ENCODE results near the gene MLLT10.

Gene MLLT10

DNA sequence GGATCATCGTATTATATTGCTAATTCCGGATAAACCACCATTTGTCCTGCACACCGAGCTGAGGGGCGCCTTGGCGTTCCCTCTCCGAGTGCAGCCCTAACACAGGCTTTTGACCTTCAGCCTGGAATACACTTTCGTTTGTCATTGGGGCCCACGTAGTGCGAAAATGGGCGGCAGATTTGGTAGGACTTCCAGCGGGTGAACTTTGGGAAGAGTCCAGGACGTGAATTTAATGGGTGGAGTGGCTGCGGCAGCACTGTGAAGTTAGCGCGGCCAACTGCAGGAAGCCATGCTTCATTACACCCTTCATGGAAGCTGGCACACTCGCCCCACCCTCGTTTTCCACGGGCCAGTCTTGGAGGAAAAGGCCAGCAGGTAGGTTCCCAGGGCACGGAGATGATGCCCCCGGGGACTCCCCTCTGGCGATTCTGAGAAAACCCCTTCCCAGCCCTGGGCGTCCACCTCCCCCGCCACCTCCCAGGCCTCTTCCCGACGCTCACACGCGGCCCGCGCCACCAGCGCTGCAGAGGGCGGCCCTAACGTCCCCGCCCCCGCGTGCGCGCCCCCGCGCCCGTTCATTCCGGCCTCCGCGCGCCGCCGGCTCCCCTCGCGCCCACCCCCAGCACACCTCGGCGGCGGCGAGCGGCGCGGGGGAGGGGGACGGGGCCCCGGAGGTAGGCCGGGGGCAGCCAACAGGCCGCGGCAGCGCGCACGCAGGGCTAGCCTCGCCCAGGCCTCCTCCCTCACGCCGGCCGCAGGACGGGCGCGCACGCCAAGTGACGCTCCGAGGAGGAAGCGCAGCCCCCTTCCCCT, at the start of gene MLLT10:
TSS of gene MLLT10 (plus strand) at position 766 of the 813 bp plus-strand sequence. CDS start 413 bp downstream, outside the sequence.
- peak within 1 kb of the TSS; percentile 93 for H3K27ac Mint-ChIP-seq
- DNase-seq (ENCODE audit: low spot score in 2 of 2) (peak; percentile 83 to 90), ATAC-seq (ENCODE audit: low read depth) (peak; percentile 85)
- no peaks in the 10 kb centered on the region for H3K27me3 Mint-ChIP-seq
- no peaks in the 10 kb centered on the region for H3K9me3 Mint-ChIP-seq
- peak within 1 kb of the TSS; percentile 90 for H3K4me3 Mint-ChIP-seq
- H3K4me1 Mint-ChIP-seq, result peaks cover 13% of the 10 kb centered on the region
- H3K36me3 Mint-ChIP-seq, result peaks cover 2% of the 10 kb centered on the region

DNA sequence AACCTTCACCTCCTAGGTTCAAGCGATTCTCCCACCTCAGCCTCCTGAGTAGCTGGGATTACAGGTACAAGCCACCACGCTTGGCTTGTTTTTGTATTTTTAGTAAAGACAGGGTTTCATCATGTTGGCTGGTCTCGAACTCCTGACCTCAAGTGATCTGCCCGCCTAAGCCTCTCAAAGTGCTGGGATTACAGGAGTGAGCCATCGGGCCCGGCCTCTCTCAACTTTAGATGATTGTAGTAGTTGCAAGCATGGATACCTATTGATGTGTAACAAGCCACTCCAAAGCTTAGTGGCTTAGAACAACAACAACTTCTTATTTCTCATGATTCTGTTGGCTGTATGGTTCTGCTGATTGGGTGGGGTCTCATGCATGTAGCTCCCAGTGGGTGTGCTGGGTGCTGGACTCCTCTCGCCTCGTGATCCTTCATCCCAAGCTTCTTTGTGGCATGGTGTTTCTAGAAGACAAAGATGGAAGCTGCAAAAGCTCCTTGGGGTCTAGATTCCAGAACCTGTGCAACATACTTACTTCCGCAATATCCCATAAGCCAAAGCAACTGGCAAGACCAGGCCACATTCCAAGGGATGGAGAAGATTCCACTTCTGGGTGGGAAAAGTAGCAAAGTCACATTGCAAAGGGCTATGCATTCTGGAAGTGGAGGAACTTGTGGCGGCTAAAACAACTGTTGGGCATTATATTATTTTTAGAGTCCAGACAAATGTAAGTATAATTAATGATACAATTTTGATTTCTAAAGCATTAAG, 46.4 kb upstream of the MLLT10 start:
- Mint-ChIP-seq H3K9me3 (no peaks in the 10 kb centered on the region), H3K36me3 (no peaks in the 10 kb centered on the region), H3K4me3 (no peak overlapping the region), H3K27me3 (peaks cover 5% of the 10 kb centered on the region), H3K4me1 (no peaks in the 10 kb centered on the region), H3K27ac (no peak overlapping the region)
- ATAC-seq (ENCODE audit: low read depth) (no peak), DNase-seq (ENCODE audit: low spot score in 2 of 2) (no peak)

DNA sequence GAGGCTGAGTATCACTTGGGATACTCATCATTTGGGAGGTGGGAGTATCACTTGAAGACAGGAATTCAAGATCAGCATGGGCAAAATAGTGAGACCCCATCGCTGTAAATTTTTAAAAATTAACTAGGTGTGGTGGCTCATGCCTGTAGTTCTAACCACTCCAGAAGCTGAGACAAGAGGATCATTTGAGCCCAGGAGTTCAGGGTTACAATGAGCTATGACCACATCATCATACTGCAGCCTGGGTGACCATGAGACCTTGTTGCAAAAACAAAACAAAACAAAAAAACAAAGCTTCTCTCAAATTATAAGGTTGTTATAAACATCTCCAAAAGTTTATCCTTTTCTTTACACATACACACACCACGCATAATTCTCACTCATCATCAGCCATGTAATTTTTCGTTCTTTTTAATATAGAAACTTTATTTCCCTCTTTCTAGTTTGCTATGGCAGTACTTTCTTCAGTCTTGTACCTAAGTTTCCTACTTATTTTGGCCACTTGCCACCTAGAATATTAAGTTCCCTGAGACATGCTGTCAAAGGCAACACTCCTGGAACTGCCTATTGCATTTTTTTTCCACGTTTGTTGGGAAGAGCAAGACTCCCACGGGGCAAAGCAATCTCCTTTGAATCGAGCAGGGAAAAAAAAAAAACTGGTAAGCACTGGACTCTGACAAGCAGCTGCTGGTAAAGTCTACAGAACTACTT, 45.6 kb upstream of the MLLT10 start:
- no peaks in the 10 kb centered on the region for H3K4me1 Mint-ChIP-seq
- H3K9me3 Mint-ChIP-seq, result no peaks in the 10 kb centered on the region
- H3K36me3 Mint-ChIP-seq, result no peaks in the 10 kb centered on the region
- H3K27ac Mint-ChIP-seq, result no peak overlapping the region
- no peak for ATAC-seq (ENCODE audit: low read depth)
- H3K4me3 Mint-ChIP-seq, result no peak overlapping the region
- H3K27me3 Mint-ChIP-seq, result peaks cover 5% of the 10 kb centered on the region
- DNase-seq (ENCODE audit: low spot score in 2 of 2), result no peak

DNA sequence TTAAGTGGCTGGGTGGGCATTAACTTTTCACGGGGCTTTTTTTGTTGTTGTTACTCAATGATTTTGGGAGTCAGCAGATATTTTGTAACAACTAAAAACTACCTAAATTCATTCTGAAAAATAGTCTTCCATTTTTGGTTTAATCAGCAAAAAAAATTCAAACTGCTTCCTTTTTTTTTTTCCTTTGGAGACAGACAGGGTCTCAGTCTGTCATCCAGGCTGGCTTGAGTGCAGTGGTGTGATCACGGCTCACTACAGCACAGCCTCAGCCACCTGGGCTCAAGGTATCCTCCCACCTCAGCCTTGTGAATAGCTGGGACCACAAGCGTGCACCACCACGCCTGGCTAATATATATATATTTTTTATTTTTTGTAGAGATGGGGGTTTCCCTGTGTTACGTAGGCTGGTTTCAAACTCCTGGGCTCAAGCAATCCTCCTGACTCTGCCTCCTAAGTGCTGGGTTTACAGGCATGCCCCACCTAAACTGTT, 45.0 kb upstream of the MLLT10 start:
- Mint-ChIP-seq H3K36me3 (no peaks in the 10 kb centered on the region), H3K27ac (no peak overlapping the region), H3K4me1 (peaks cover 1% of the 10 kb centered on the region), H3K9me3 (no peaks in the 10 kb centered on the region), H3K4me3 (no peak overlapping the region), H3K27me3 (peaks cover 8% of the 10 kb centered on the region)
- no peak for DNase-seq (ENCODE audit: low spot score in 2 of 2)
- ATAC-seq (ENCODE audit: low read depth), result peak; percentile 60

DNA sequence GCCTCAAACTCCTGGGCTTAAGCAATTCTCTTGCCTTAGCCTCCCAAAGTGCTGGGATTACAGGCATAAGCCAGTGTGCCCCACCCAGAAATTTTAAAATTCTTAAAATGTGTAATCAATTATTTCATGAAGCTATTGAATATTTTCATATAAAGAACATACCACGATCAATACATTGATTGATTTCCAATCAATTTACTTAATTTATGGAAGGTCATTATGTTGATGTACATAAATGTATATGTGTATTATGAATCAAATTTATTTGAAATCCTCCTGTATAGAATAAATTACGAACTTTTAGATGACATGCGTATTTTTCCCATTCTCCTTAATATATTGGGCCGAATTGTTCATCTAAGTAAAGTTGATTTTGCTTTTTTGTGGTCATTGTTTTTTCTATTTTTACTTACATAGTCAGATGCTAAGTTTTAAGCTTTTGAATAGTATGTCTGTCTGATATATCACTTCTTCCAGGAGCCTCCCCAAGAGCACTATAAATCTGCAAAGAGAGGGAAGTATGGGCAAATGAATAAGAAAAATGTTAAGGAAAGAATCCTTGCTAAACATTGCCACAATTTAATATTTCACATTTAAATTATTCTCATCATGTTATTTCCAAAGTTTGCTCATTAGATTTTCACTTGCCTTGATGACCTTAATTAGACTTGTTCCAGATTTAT, 43.9 kb upstream of the MLLT10 start:
- Mint-ChIP-seq H3K27ac (no peak overlapping the region), H3K4me1 (peaks cover 4% of the 10 kb centered on the region), H3K9me3 (no peaks in the 10 kb centered on the region), H3K4me3 (no peak overlapping the region), H3K36me3 (no peaks in the 10 kb centered on the region), H3K27me3 (peaks cover 8% of the 10 kb centered on the region)
- DNase-seq (ENCODE audit: low spot score in 2 of 2), result no peak
- no peak for ATAC-seq (ENCODE audit: low read depth)

DNA sequence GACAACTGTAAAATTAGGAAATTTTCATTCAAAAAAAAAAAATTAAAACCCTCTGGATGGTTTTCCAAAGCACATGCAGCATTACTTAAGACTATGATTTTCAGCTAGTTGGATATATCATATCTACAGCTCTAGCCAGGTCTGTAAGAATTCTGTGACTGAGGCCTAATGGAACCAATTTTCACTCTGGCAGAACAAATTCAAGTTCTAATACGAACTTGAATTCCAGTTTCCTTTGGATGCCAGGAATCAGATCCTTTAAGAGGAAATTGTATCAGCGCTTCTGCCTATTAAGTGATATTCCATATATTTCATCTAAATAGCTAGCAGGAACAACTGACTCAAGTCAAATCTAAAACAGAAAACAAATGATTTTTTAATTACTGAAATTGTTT, 43.3 kb upstream of the MLLT10 start:
- H3K9me3 Mint-ChIP-seq, result no peaks in the 10 kb centered on the region
- DNase-seq (ENCODE audit: low spot score in 2 of 2) (no peak), ATAC-seq (ENCODE audit: low read depth) (no peak)
- peaks cover 8% of the 10 kb centered on the region for H3K27me3 Mint-ChIP-seq
- H3K4me1 Mint-ChIP-seq, result peaks cover 4% of the 10 kb centered on the region
- no peak overlapping the region for H3K27ac Mint-ChIP-seq
- no peaks in the 10 kb centered on the region for H3K36me3 Mint-ChIP-seq
- no peak overlapping the region for H3K4me3 Mint-ChIP-seq

DNA sequence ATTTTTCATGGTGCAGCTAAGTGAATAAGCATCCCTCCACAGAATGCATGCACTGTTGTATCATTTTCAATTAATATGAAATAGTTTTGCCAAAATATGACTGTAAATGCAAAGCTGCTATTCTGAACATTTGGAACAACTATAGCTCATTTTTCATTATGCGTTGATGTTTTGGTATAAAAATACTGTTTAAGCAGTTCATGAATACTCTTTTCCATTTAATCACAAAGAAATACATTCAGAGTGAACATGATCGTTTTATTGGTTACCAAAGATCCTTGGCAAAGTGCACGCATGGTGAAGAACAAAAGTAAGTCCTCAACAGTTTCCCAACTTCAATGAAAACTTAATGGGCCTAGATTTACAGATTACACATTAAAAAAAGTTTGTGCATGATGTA, 41.6 kb upstream of the MLLT10 start:
- Mint-ChIP-seq H3K4me1 (peaks cover 7% of the 10 kb centered on the region), H3K36me3 (no peaks in the 10 kb centered on the region), H3K9me3 (no peaks in the 10 kb centered on the region), H3K27ac (no peak overlapping the region), H3K4me3 (no peak overlapping the region), H3K27me3 (peaks cover 7% of the 10 kb centered on the region)
- DNase-seq (ENCODE audit: low spot score in 2 of 2), result no peak
- ATAC-seq (ENCODE audit: low read depth), result no peak

DNA sequence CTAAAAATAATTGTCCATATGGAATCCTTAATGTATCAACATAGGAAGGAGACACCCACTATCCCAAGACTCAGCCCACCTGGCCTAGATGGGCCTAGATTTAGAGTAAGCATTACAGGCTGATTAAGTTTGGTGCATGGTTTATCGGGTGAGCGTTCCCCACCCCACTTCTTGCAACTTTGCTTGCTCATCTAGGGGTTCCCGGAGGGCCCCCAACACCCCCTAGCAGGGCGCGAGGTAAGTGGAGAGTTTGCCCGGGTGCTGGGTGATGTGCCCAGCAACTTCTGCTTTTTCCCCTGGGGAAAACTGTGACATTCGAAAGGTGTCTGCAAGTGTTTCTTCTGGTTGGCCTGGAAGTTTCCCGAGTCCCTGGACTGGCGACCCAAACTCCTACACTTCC, 40.2 kb upstream of the MLLT10 start:
- DNase-seq (ENCODE audit: low spot score in 2 of 2) (no peak), ATAC-seq (ENCODE audit: low read depth) (no peak)
- Mint-ChIP-seq H3K27me3 (peaks cover 11% of the 10 kb centered on the region), H3K36me3 (no peaks in the 10 kb centered on the region), H3K9me3 (no peaks in the 10 kb centered on the region), H3K27ac (no peak overlapping the region), H3K4me1 (peaks cover 7% of the 10 kb centered on the region), H3K4me3 (peak overlapping the region; percentile 75)

DNA sequence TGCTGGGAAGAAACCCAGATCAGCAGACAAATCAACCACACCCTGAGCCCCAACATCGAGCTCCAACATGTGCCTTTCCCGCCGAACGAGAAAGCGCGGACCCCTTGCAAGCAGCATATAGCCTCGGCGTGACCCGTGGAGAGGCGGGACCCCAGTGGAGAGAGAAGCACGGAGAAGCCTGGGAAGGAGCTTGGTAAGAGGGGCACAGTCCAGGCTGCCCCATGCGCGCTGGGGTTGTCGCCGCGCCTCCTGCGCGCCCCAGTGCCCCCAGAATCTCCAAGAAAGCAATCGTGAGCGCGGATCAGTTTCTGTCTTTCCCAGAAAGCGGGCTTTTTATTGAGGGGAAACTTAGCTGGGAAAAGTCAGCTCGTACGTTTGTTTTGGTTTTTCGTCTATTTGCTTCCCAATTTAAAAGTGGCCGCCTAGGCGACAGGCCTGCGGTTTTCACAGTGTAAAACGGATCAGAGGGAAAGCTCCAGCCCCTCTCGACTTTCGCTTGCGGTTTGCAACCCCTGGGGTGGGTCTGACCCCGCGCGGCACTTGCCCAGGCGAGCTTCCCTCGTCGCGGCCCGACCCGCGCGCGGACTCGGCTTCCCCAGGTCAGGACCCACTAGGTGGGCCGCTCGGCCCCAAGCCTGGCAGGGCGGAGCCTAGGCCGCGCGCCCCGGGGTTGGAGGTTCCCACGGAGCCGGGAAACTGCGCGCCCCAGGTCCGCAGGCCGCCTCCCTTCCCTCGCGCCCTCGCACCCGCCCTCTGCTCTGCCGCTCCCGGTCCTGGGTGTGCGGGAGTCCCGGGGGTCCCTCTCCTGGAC, 39.6 kb upstream of the MLLT10 start:
- ATAC-seq (ENCODE audit: low read depth) (no peak), DNase-seq (ENCODE audit: low spot score in 2 of 2) (peak in 1 of 2 donors; percentile 11)
- H3K27me3 Mint-ChIP-seq, result peaks cover 16% of the 10 kb centered on the region
- no peaks in the 10 kb centered on the region for H3K36me3 Mint-ChIP-seq
- no peaks in the 10 kb centered on the region for H3K9me3 Mint-ChIP-seq
- H3K4me1 Mint-ChIP-seq, result peaks cover 12% of the 10 kb centered on the region
- peak overlapping the region; percentile 87 for H3K4me3 Mint-ChIP-seq
- H3K27ac Mint-ChIP-seq, result no peak overlapping the region

DNA sequence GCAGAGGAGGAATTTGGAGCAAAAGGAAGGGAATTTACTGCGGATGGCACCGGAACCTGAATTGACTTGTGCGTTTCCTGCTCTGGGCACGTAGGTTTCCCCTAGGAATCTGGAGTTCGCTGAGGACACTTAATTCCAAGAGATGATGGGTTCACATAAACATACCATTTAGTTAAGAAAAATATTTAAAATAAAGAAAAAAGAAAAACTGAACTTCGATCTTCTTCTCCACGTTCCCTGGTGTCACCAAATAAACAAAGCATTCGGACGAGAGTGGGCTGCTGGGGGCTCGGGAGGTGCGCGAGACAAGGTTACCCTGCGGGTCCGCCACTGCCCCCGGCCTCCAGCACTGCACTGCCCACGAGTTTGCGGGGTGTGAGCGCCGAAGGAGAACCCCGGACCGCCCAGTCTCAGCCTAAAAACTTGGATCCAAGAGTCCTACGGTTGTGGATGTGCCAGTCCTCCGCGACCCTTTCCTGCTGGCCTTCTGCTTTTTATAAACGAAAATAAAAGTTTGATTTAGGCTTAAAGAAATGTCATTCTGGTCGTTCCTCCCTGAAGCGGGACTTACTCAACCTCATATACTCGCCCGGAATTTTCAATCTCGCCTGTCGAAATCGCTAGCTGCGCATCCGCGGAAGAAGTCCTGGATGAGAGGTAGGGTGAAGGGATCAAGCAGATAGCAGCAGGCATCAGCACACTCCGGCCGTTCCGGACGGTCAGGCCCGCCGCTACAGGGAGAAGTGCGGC, 38.9 kb upstream of the MLLT10 start:
- H3K4me1 Mint-ChIP-seq, result peaks cover 12% of the 10 kb centered on the region
- ATAC-seq (ENCODE audit: low read depth), result peak; percentile 2
- no peak overlapping the region for H3K27ac Mint-ChIP-seq
- peak overlapping the region; percentile 87 for H3K4me3 Mint-ChIP-seq
- peaks cover 16% of the 10 kb centered on the region for H3K27me3 Mint-ChIP-seq
- no peaks in the 10 kb centered on the region for H3K36me3 Mint-ChIP-seq
- no peaks in the 10 kb centered on the region for H3K9me3 Mint-ChIP-seq
- no peak for DNase-seq (ENCODE audit: low spot score in 2 of 2)

DNA sequence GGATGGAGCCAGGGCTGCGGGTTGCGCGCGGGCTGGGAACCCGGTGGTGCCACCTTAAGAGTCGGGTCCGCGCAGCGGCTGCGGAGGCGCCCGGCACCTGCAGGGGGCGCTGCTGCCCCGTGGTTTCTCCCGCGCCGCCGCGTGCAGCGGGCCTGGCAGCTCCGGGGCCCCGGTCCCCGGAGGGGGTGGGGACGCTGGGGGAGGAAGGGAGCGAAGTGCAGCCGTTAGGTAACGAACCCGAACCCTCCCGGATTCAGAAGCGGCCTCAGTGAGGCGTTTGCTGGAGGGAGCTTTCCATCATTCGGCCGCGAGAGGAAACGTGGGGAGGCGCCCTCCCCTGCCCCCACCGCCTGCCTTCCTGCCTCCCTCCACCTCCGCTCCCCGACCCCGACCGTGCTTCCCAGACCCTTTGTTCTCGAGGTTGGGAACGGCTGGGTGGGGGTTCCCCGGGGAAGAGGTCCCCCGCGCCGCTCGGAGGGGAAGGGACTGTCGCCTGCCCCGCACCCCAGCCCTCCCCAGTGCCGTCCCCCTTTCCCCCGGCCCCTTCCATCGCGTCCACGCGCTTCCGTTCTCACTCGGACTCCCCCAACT, 38.2 kb upstream of the MLLT10 start:
- Mint-ChIP-seq H3K27ac (no peak overlapping the region), H3K36me3 (no peaks in the 10 kb centered on the region)

More for the DNA sequence above, 38.2 kb upstream of the MLLT10 start:
- DNase-seq (ENCODE audit: low spot score in 2 of 2) (peak; percentile 91 to 97), ATAC-seq (ENCODE audit: low read depth) (peak; percentile 84)
- Mint-ChIP-seq H3K4me3 (peak overlapping the region; percentile 87), H3K4me1 (peaks cover 12% of the 10 kb centered on the region), H3K9me3 (no peaks in the 10 kb centered on the region), H3K27me3 (peaks cover 16% of the 10 kb centered on the region)
